H1 (cell line): ENCODE data around the gene PDZD2. TPM values are rescaled to one million over a fixed set of nuclear protein-coding genes. Genes with fewer than 3 reads are reported as not detected.
A peak's percentile ranks its signal among the peaks of the same experiment; 100 is the strongest.

Experiments used
- CTCF ChIA-PET: fragments of 300-600 bp; sonication (Branson Sonifier 250); formaldehyde crosslinking; loops from one replicate; lab custom pipeline; 2021; ENCODE audit not compliant: partially characterized antibody; lab: Charles Lee
- POLR2A ChIA-PET: fragments of 300-600 bp; sonication (Branson Sonifier 250); formaldehyde crosslinking; loops from one replicate; lab custom pipeline; 2021; ENCODE audit warnings: inconsistent platforms; ENCODE audit not compliant: partially characterized antibody; lab: Charles Lee
- DNase-seq, 2 experiments: peaks; one replicate each; pipeline versions ENCODE4 v3.0.0 to v3.0.0-alpha.2; 2010 to 2022; ENCODE audit warnings: low spot score in 2 of 2, low read depth in 1 of 2, mixed read lengths in 1 of 2
- FAIRE-seq: peaks from 2 replicates; lab custom pipeline; 2011; peaks lifted over from hg19 to GRCh38; lab: Jason Lieb, UNC
- H2AFZ ChIP-seq: 2 replicates; pipeline ENCODE4 v1.8.1; 2012; ENCODE audit warnings: low read length, inconsistent platforms
- H2AK5ac ChIP-seq: 2 replicates; pipeline ENCODE4 v1.6.1; 2013; ENCODE audit warnings: low read depth, low read length
- H2BK120ac ChIP-seq: replicated peaks from 2 replicates; pipeline ENCODE3; 2013; ENCODE audit warnings: low read depth, low read length, inconsistent platforms
- H2BK12ac ChIP-seq: 2 replicates; pipeline ENCODE4 v1.6.1; 2013; ENCODE audit warnings: low read depth, low read length
- H2BK15ac ChIP-seq: 2 replicates; pipeline ENCODE4 v1.6.1; 2013; ENCODE audit warnings: low read length
- H2BK20ac ChIP-seq: 2 replicates; pipeline ENCODE4 v1.6.1; 2013; ENCODE audit warnings: low read length
- H2BK5ac ChIP-seq: 2 replicates; pipeline ENCODE4 v1.6.1; 2013; ENCODE audit warnings: low read depth, low read length
- H3K14ac ChIP-seq: 2 replicates; pipeline ENCODE4 v1.6.1; 2013; ENCODE audit warnings: inconsistent platforms; ENCODE audit not compliant: insufficient read length
- H3K18ac ChIP-seq: 2 replicates; pipeline ENCODE4 v1.6.1; 2013; ENCODE audit warnings: low read length; ENCODE audit errors: extremely low read depth
- H3K23ac ChIP-seq: 2 replicates; pipeline ENCODE4 v1.6.1; 2013; ENCODE audit warnings: inconsistent platforms; ENCODE audit not compliant: insufficient read length
- H3K23me2 ChIP-seq: 2 replicates; pipeline ENCODE4 v1.6.1; 2013; ENCODE audit warnings: low read depth, low read length
- H3K27ac ChIP-seq: 2 replicates; pipeline ENCODE4 v1.6.1; 2011; ENCODE audit warnings: low read depth, low read length, inconsistent platforms
- H3K27me3 ChIP-seq, 4 experiments: replicated peaks in 1 of 4; 1 replicate in 1 of 4; 2 replicates in 3 of 4; pipeline versions ENCODE4 v1.6.1 to v1.8.1; 2011 to 2013; ENCODE audit warnings: low read length in 3 of 4, mild to moderate bottlenecking in 3 of 4, inconsistent platforms in 2 of 4, mixed read lengths in 2 of 4, moderate library complexity in 1 of 4; ENCODE audit not compliant: control insufficient read depth in 3 of 4, insufficient read depth in 3 of 4; ENCODE audit errors: extremely low read depth in 1 of 4
- H3K36me3 ChIP-seq, 4 experiments: 2 replicates each; pipeline versions ENCODE4 v1.6.1 to v1.8.1; 2011 to 2013; ENCODE audit warnings: mild to moderate bottlenecking in 4 of 4, low read length in 3 of 4, moderate library complexity in 2 of 4, control low read depth in 1 of 4, inconsistent platforms in 1 of 4; ENCODE audit not compliant: insufficient read depth in 4 of 4, control insufficient read depth in 2 of 4
- H3K4ac ChIP-seq: replicated peaks from 2 replicates; pipeline ENCODE3; 2013; ENCODE audit warnings: low read length, low read depth, mixed read lengths, inconsistent platforms; ENCODE audit not compliant: insufficient read length
- H3K4me1 ChIP-seq, 4 experiments: replicated peaks in 1 of 4; 1 replicate in 1 of 4; 2 replicates in 3 of 4; pipeline versions ENCODE4 v1.6.1 to v1.8.1; 2011 to 2013; ENCODE audit warnings: low read length in 3 of 4, inconsistent platforms in 2 of 4, mixed read lengths in 1 of 4; ENCODE audit not compliant: insufficient read depth in 4 of 4, control insufficient read depth in 3 of 4
- H3K4me2 ChIP-seq, 2 experiments: 2 replicates each; pipeline versions ENCODE4 v1.6.1 to v1.8.1; 2011 to 2013; ENCODE audit warnings: low read depth in 2 of 2, low read length in 2 of 2, control low read depth in 1 of 2, inconsistent platforms in 1 of 2, mild to moderate bottlenecking in 1 of 2; ENCODE audit not compliant: insufficient read depth in 1 of 2
- H3K4me3 ChIP-seq, 4 experiments: fragments of 200-600, 300-600 bp in 1 of 4; sonication (generic), shearing (Covaris generic), sonication (Bioruptor Twin) in 1 of 4; 2 replicates each; pipeline versions ENCODE4 v1.5.1 to v1.8.1; 2011 to 2016; ENCODE audit warnings: low read length in 4 of 4, low read depth in 3 of 4, control low read depth in 2 of 4, inconsistent platforms in 2 of 4, mild to moderate bottlenecking in 2 of 4, mixed read lengths in 1 of 4, moderate library complexity in 1 of 4; ENCODE audit not compliant: insufficient read depth in 2 of 4; ENCODE audit errors: extremely low read depth in 1 of 4
- H3K56ac ChIP-seq: replicated peaks from 2 replicates; pipeline ENCODE3; 2013; ENCODE audit warnings: low read depth, mild to moderate bottlenecking, mixed read lengths, low read length, inconsistent platforms; ENCODE audit not compliant: insufficient read length
- H3K79me1 ChIP-seq: 2 replicates; pipeline ENCODE4 v1.6.1; 2013; ENCODE audit warnings: low read depth, low read length, control low read depth
- H3K79me2 ChIP-seq, 2 experiments: 2 replicates each; pipeline versions ENCODE4 v1.6.1 to v1.8.1; 2012 to 2013; ENCODE audit warnings: low read length in 2 of 2, mild to moderate bottlenecking in 2 of 2, inconsistent platforms in 1 of 2; ENCODE audit not compliant: insufficient read depth in 2 of 2, control insufficient read depth in 1 of 2
- H3K9ac ChIP-seq, 4 experiments: replicated peaks in 1 of 4; 1 replicate in 1 of 4; 2 replicates in 3 of 4; pipeline versions ENCODE4 v1.6.1 to v1.8.1; 2011 to 2013; ENCODE audit warnings: low read depth in 3 of 4, low read length in 3 of 4, control low read depth in 2 of 4, mild to moderate bottlenecking in 2 of 4, moderate library complexity in 2 of 4, inconsistent platforms in 1 of 4; ENCODE audit errors: extremely low read depth in 1 of 4
- H3K9me3 ChIP-seq, 2 experiments: 2 replicates each; pipeline versions ENCODE4 v1.6.1 to v1.8.1; 2012 to 2013; ENCODE audit warnings: mild to moderate bottlenecking in 2 of 2, moderate library complexity in 2 of 2, control low read depth in 1 of 2, inconsistent platforms in 1 of 2, low read depth in 1 of 2, low read length in 1 of 2, mixed read lengths in 1 of 2; ENCODE audit not compliant: insufficient read depth in 2 of 2
- H4K20me1 ChIP-seq, 2 experiments: replicated peaks in 1 of 2; 2 replicates each; pipeline versions ENCODE3 to v1.8.1; 2011 to 2013; ENCODE audit warnings: inconsistent platforms in 2 of 2, low read length in 2 of 2, mild to moderate bottlenecking in 1 of 2; ENCODE audit not compliant: insufficient read depth in 2 of 2, control insufficient read depth in 1 of 2
- H4K5ac ChIP-seq: 2 replicates; pipeline ENCODE4 v1.6.1; 2013; ENCODE audit warnings: low read length, low read depth, mixed read lengths, inconsistent platforms; ENCODE audit not compliant: insufficient read length
- H4K8ac ChIP-seq: 2 replicates; pipeline ENCODE4 v1.8.0; 2013; ENCODE audit warnings: mild to moderate bottlenecking, moderate library complexity, low read length, inconsistent platforms; ENCODE audit not compliant: insufficient read depth; ENCODE audit errors: extremely low read depth
- H4K91ac ChIP-seq: replicated peaks from 2 replicates; pipeline ENCODE3; 2013; ENCODE audit warnings: low read length, mixed read lengths, inconsistent platforms; ENCODE audit not compliant: insufficient read length
- ATF2 ChIP-seq: IDR thresholded peaks from 2 replicates; pipeline ENCODE4 v1.6.1; 2012; ENCODE audit warnings: low read length, inconsistent platforms
- BACH1 ChIP-seq: IDR thresholded peaks from 2 replicates; pipeline ENCODE4 v1.6.1; 2012; ENCODE audit warnings: low read length, improper control_type of control experiment
- BCL11A ChIP-seq, 2 experiments: IDR thresholded peaks; one replicate each; pipeline ENCODE4 v1.6.1; 2011; ENCODE audit warnings: low read depth in 2 of 2, low read length in 2 of 2, mild to moderate bottlenecking in 2 of 2
- CBX8 ChIP-seq: fragments of 300-800, 300-1000 bp; sonication (generic); IDR thresholded peaks from 2 replicates; pipeline ENCODE4 v1.7.1; 2016; ENCODE audit warnings: low read depth, low read length, borderline replicate concordance
- CREB1 ChIP-seq: IDR thresholded peaks from 2 replicates; pipeline ENCODE4 v1.6.1; 2012; ENCODE audit warnings: inconsistent platforms
- CTBP2 ChIP-seq: IDR thresholded peaks from 2 replicates; pipeline ENCODE4 v1.7.0; 2011; ENCODE audit warnings: borderline replicate concordance, mild to moderate bottlenecking, moderate library complexity, mixed read lengths, low read length; ENCODE audit not compliant: insufficient read depth, insufficient read length
- E2F6 ChIP-seq: IDR thresholded peaks from 2 replicates; pipeline ENCODE4 v1.6.1; 2012; ENCODE audit warnings: inconsistent platforms
- JUND ChIP-seq: IDR thresholded peaks from 2 replicates; pipeline ENCODE4 v1.6.1; 2011; ENCODE audit warnings: mild to moderate bottlenecking, improper control_type of control experiment, low read length
- POLR2A ChIP-seq, 2 experiments: IDR thresholded peaks; 1 replicate in 1 of 2; 2 replicates in 1 of 2; pipeline ENCODE4 v1.6.1; 2011; ENCODE audit warnings: low read depth in 2 of 2, low read length in 2 of 2, mild to moderate bottlenecking in 2 of 2; ENCODE audit errors: control extremely low read depth in 1 of 2
- POU5F1 ChIP-seq: IDR thresholded peaks from 2 replicates; pipeline ENCODE4 v1.6.1; 2011; ENCODE audit warnings: low read depth, mild to moderate bottlenecking, low read length, moderate library complexity
- RAD21 ChIP-seq, 2 experiments: IDR thresholded peaks in 1 of 2; conservative IDR thresholded peaks in 1 of 2; 2 replicates each; pipeline ENCODE4 v1.6.1; 2011; ENCODE audit warnings: low read depth in 2 of 2, low read length in 2 of 2, improper control_type of control experiment in 1 of 2, inconsistent platforms in 1 of 2, mild to moderate bottlenecking in 1 of 2, moderate library complexity in 1 of 2
- RFX5 ChIP-seq: IDR thresholded peaks from 2 replicates; pipeline ENCODE4 v1.6.1; 2011; ENCODE audit warnings: low read depth, low read length, improper control_type of control experiment, borderline replicate concordance
- WGBS, 2 experiments: shearing (Covaris generic) in 1 of 2; methylation state at CpG; one replicate each; pipeline versions ENCODE4 v1.1.6 to v1.1.7; 2013 to 2015; ENCODE audit warnings: low lambda C conversion rate in 2 of 2, mixed read lengths in 2 of 2, inconsistent platforms in 1 of 2, low coverage in 1 of 2, missing lambda C conversion rate in 1 of 2; ENCODE audit not compliant: insufficient replicate concordance in 2 of 2, insufficient coverage in 1 of 2, insufficient read length in 1 of 2; ENCODE audit errors: extremely low coverage in 1 of 2, missing lambda C conversion rate in 1 of 2; 5-methylcytosine and 5-hydroxymethylcytosine counted together
- polyA plus RNA-seq, 7 experiments: library from polyadenylated mRNA; depleted of rRNA in 3 of 7; stranded (reverse) in 5 of 7; unstranded in 2 of 7; fragments of >200 nt in 5 of 7; fragments of 200-250 nt in 2 of 7; gene quantifications; 1 replicate in 5 of 7; 2 replicates in 1 of 7; 4 replicates in 1 of 7; pipeline versions ENCODE4 v1.2.1 to v1.2.3, GENCODE V29; 2011 to 2013; ENCODE audit warnings: missing spikeins in 2 of 7, mixed read lengths in 2 of 7
- total RNA-seq: library from RNA; stranded (reverse); fragmentation: NEBNext Ultra II Directional; extraction: Animal tissue kit (Norgen Biotek cat#: 25700); gene quantifications from 2 replicates; pipeline ENCODE4 v1.2.1, GENCODE V29; 2021

Gene PDZD2
- total and polyA plus RNA-seq, 2 of the 8 experiments (the other 6 are each of a cell fraction or from before 2014, with no cell fraction given), result 1.2 to 6.8 TPM

GRCh38 chr5:32083981-32084430, 445.1 kb downstream of the PDZD2 start:
- Histone ChIP-seq H2AFZ (no peak overlapping the region), H2BK5ac (no peak overlapping the region), H2BK15ac (no peak overlapping the region), H3K27ac (no peak overlapping the region), H4K20me1 (no peaks in the 10 kb centered on the region), H4K8ac (no peak overlapping the region), H3K36me3 (no peaks in the 10 kb centered on the region; a peak in 1 of 8 replicates), H3K14ac (no peak overlapping the region), H4K5ac (no peak overlapping the region), H2BK20ac (no peak overlapping the region), H3K23me2 (no peaks in the 10 kb centered on the region), H3K4me3 (no peak overlapping the region), H3K4me1 (no peaks in the 10 kb centered on the region), H3K4me2 (no peak overlapping the region), H3K9ac (peak overlapping the region in 1 of 4 experiments; percentile 43; a peak in 1 of 7 replicates), H2BK120ac (no peak overlapping the region), H3K23ac (no peak overlapping the region), H3K18ac (no peak overlapping the region), H3K9me3 (no peaks in the 10 kb centered on the region), H4K91ac (no peak overlapping the region), H2BK12ac (no peak overlapping the region), H3K79me1 (no peaks in the 10 kb centered on the region), H3K27me3 (no peaks in the 10 kb centered on the region), H2AK5ac (no peak overlapping the region), H3K79me2 (no peaks in the 10 kb centered on the region), H3K4ac (no peak overlapping the region), H3K56ac (no peak overlapping the region)
- FAIRE-seq (no peak), DNase-seq (no peak)
- POLR2A ChIA-PET, result no interaction called here
- 97% methylated on average over 10 of the region's 10 CpGs; no CpG with 5 or more reads in 1 of the 2 experiments for WGBS, 2 experiments
- CTCF ChIA-PET, result interaction anchor here (1.2 to 1.8 kb wide), 3 partner anchors 9 to 259 kb away, joined by 3 to 10 read pairs (median 9); no protein-coding TSS in a partner anchor
- TF ChIP-seq BACH1, result no peak
- no peak for TF ChIP-seq E2F6
- no peak for TF ChIP-seq ATF2
- no peak for TF ChIP-seq RFX5
- no peak for TF ChIP-seq RAD21 (IDR thresholded peaks at IDR 0.05 in 1 of 2, conservative IDR thresholded peaks at IDR 0.05 in 1 of 2; ENCODE audit: low read depth in 2 of 2, low read length in 2 of 2)
- no peak for TF ChIP-seq POLR2A (IDR thresholded peaks at IDR 0.05; ENCODE audit: control extremely low read depth in 1 of 2, low read depth in 2 of 2, low read length in 2 of 2)
- TF ChIP-seq CTBP2, result no peak
- TF ChIP-seq JUND, result no peak
- TF ChIP-seq CREB1, result no peak
- no peak for TF ChIP-seq BCL11A (IDR thresholded peaks at IDR 0.05; ENCODE audit: low read depth in 2 of 2, low read length in 2 of 2)
- TF ChIP-seq CBX8, result no peak
- TF ChIP-seq POU5F1, result no peak
